DND-41 (cell line): ENCODE data around the gene SLC16A13.

Source experiments
- ATAC-seq: fragments of 200-7000 bp; cut with Tn5 transposase; 3 replicates; pipeline ENCODE4 v1.9.1; 2021; ENCODE audit warnings: low read depth; ENCODE audit not compliant: insufficient read depth
- DNase-seq: peaks from one replicate; pipeline ENCODE4 v3.0.0-alpha.2; 2020
- H2AFZ ChIP-seq: 2 replicates; pipeline ENCODE4 v1.6.0; 2012; ENCODE audit warnings: low read depth, low read length
- H3K27ac ChIP-seq: 2 replicates; pipeline ENCODE4 v1.5.1; 2012; ENCODE audit warnings: low read length, inconsistent platforms
- H3K27me3 ChIP-seq: fragments of 200-600 bp; sonication (generic); 2 replicates; pipeline ENCODE4 v1.6.0; 2012; ENCODE audit warnings: low read length, mild to moderate bottlenecking, inconsistent platforms; ENCODE audit not compliant: insufficient read depth, poor library complexity
- H3K36me3 ChIP-seq: 2 replicates; pipeline ENCODE4 v1.5.1; 2012; ENCODE audit warnings: low read length, inconsistent platforms; ENCODE audit not compliant: insufficient read depth
- H3K4me1 ChIP-seq: 2 replicates; pipeline ENCODE4 v1.5.1; 2012; ENCODE audit warnings: mild to moderate bottlenecking, low read length; ENCODE audit not compliant: insufficient read depth
- H3K4me2 ChIP-seq: 2 replicates; pipeline ENCODE4 v1.6.0; 2012; ENCODE audit warnings: mild to moderate bottlenecking, moderate library complexity, low read length, inconsistent platforms; ENCODE audit not compliant: insufficient read depth
- H3K4me3 ChIP-seq, 2 experiments: fragments of 200-600 bp in 1 of 2; shearing (Covaris generic) in 1 of 2; 2 replicates each; pipeline ENCODE4 v1.5.1; 2012 to 2016; ENCODE audit warnings: inconsistent platforms in 2 of 2, low read length in 2 of 2, mild to moderate bottlenecking in 2 of 2, low read depth in 1 of 2, moderate library complexity in 1 of 2
- H3K79me2 ChIP-seq: 2 replicates; pipeline ENCODE4 v1.6.0; 2012; ENCODE audit warnings: low read length, inconsistent platforms; ENCODE audit not compliant: insufficient read depth
- H3K9ac ChIP-seq: 2 replicates; pipeline ENCODE4 v1.6.0; 2012; ENCODE audit warnings: low read depth, mild to moderate bottlenecking, inconsistent platforms, low read length, moderate library complexity
- H3K9me3 ChIP-seq: 2 replicates; pipeline ENCODE4 v1.5.1; 2012; ENCODE audit warnings: low read length, moderate library complexity, mild to moderate bottlenecking, inconsistent platforms; ENCODE audit not compliant: insufficient read depth, severe bottlenecking
- H4K20me1 ChIP-seq: 2 replicates; pipeline ENCODE4 v1.6.0; 2012; ENCODE audit warnings: low read length; ENCODE audit not compliant: insufficient read depth
- EZH2 ChIP-seq: IDR thresholded peaks from 3 replicates; pipeline ENCODE4 v1.6.1; 2012; ENCODE audit warnings: borderline replicate concordance, low read depth, mild to moderate bottlenecking, moderate library complexity, low read length, inconsistent platforms; ENCODE audit not compliant: severe bottlenecking
- TF ChIP-seq, protein P1 (sequence below): IDR thresholded peaks from 2 replicates; pipeline ENCODE4 v1.5.1; 2012; ENCODE audit warnings: borderline replicate concordance, low read length, moderate library complexity, mild to moderate bottlenecking; ENCODE audit not compliant: poor library complexity, severe bottlenecking; ENCODE audit errors: extremely low read depth

The SLC16A13 gene

GRCh38 chr17:7019367-7019766 is 16.4 kb upstream of the SLC16A13 start:
- H3K4me2 ChIP-seq: no peak overlapping the region
- no peak overlapping the region for H3K9ac ChIP-seq
- H3K27me3 ChIP-seq: no peaks in the 10 kb centered on the region
- DNase-seq: no peak
- H3K27ac ChIP-seq: no peak overlapping the region
- H3K4me1 ChIP-seq: peaks cover 47% of the 10 kb centered on the region
- H3K36me3 ChIP-seq: peaks cover 18% of the 10 kb centered on the region
- TF ChIP-seq EZH2: no peak
- TF ChIP-seq, protein P1, sequence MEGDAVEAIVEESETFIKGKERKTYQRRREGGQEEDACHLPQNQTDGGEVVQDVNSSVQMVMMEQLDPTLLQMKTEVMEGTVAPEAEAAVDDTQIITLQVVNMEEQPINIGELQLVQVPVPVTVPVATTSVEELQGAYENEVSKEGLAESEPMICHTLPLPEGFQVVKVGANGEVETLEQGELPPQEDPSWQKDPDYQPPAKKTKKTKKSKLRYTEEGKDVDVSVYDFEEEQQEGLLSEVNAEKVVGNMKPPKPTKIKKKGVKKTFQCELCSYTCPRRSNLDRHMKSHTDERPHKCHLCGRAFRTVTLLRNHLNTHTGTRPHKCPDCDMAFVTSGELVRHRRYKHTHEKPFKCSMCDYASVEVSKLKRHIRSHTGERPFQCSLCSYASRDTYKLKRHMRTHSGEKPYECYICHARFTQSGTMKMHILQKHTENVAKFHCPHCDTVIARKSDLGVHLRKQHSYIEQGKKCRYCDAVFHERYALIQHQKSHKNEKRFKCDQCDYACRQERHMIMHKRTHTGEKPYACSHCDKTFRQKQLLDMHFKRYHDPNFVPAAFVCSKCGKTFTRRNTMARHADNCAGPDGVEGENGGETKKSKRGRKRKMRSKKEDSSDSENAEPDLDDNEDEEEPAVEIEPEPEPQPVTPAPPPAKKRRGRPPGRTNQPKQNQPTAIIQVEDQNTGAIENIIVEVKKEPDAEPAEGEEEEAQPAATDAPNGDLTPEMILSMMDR: no peak
- H3K4me3 ChIP-seq: no peak overlapping the region
- no peak for ATAC-seq
- no peaks in the 10 kb centered on the region for H3K9me3 ChIP-seq
- H3K79me2 ChIP-seq: peaks cover 10% of the 10 kb centered on the region; the same call in 1 of the 2 replicates
- no peaks in the 10 kb centered on the region for H4K20me1 ChIP-seq
- no peak overlapping the region for H2AFZ ChIP-seq

GRCh38 chr17:7019839-7020519 is 15.8 kb upstream of the SLC16A13 start:
- DNase-seq: no peak

GRCh38 chr17:7020894-7021664 is 14.7 kb upstream of the SLC16A13 start:
- H3K9me3 ChIP-seq: no peaks in the 10 kb centered on the region
- peaks cover 18% of the 10 kb centered on the region for H3K36me3 ChIP-seq
- H3K4me2 ChIP-seq: no peak overlapping the region; the same call in 1 of the 2 replicates
- no peaks in the 10 kb centered on the region for H4K20me1 ChIP-seq
- H3K79me2 ChIP-seq: peaks cover 8% of the 10 kb centered on the region; the same call in 1 of the 2 replicates
- H3K4me1 ChIP-seq: peaks cover 36% of the 10 kb centered on the region
- peak overlapping the region; percentile 35 for H3K9ac ChIP-seq
- no peak overlapping the region for H3K4me3 ChIP-seq
- H2AFZ ChIP-seq: 0 out of 2 replicates have a peak overlapping the region, but pooled peaks have one; percentile 73
- TF ChIP-seq EZH2: no peak
- TF ChIP-seq, protein P1: no peak
- H3K27ac ChIP-seq: no peak overlapping the region
- H3K27me3 ChIP-seq: no peaks in the 10 kb centered on the region
- no peak for DNase-seq
- no peak for ATAC-seq

More at GRCh38 chr17:7019839-7020519, 15.8 kb upstream of the SLC16A13 start:
- H3K4me1 ChIP-seq: peaks cover 47% of the 10 kb centered on the region
- no peaks in the 10 kb centered on the region for H3K27me3 ChIP-seq
- H3K9me3 ChIP-seq: no peaks in the 10 kb centered on the region
- peaks cover 18% of the 10 kb centered on the region for H3K36me3 ChIP-seq
- H3K4me2 ChIP-seq: no peak overlapping the region
- H3K27ac ChIP-seq: no peak overlapping the region
- no peak for ATAC-seq
- no peak overlapping the region for H3K4me3 ChIP-seq
- peaks cover 10% of the 10 kb centered on the region; the same call in 1 of the 2 replicates for H3K79me2 ChIP-seq
- no peaks in the 10 kb centered on the region for H4K20me1 ChIP-seq
- no peak overlapping the region for H3K9ac ChIP-seq
- TF ChIP-seq, protein P1: no peak
- no peak for TF ChIP-seq EZH2
- no peak overlapping the region for H2AFZ ChIP-seq
